Ishikawa (cell line): ENCODE results near the gene CAMK1D.

Source experiments
- CEBPB ChIP-seq: IDR thresholded peaks from 2 replicates; pipeline ENCODE4 v1.6.1; 2012
- CREB1 ChIP-seq: IDR thresholded peaks from 2 replicates; pipeline ENCODE4 v1.6.1; 2012; ENCODE audit warnings: low read depth
- EGR1 ChIP-seq: IDR thresholded peaks from 2 replicates; pipeline ENCODE4 v1.6.1; 2012
- EP300 ChIP-seq: IDR thresholded peaks from 2 replicates; pipeline ENCODE4 v1.6.1; 2012; ENCODE audit warnings: borderline replicate concordance
- FOXM1 ChIP-seq: IDR thresholded peaks from 2 replicates; pipeline ENCODE4 v1.6.1; 2012; ENCODE audit warnings: low read depth, borderline replicate concordance
- MAX ChIP-seq: IDR thresholded peaks from 2 replicates; pipeline ENCODE4 v1.6.1; 2012
- NFIC ChIP-seq: IDR thresholded peaks from 2 replicates; pipeline ENCODE4 v1.6.1; 2012
- RAD21 ChIP-seq: IDR thresholded peaks from 2 replicates; pipeline ENCODE4 v1.6.1; 2012; ENCODE audit warnings: low read depth
- REST ChIP-seq: IDR thresholded peaks from 2 replicates; pipeline ENCODE4 v1.6.1; 2012; ENCODE audit warnings: low read depth, mild to moderate bottlenecking
- TAF1 ChIP-seq: IDR thresholded peaks from 2 replicates; pipeline ENCODE4 v1.6.1; 2012; ENCODE audit warnings: low read depth, mild to moderate bottlenecking
- USF1 ChIP-seq: IDR thresholded peaks from 2 replicates; pipeline ENCODE4 v1.6.1; 2012
- YY1 ChIP-seq: IDR thresholded peaks from 2 replicates; pipeline ENCODE4 v1.6.1; 2012; ENCODE audit warnings: low read depth
- ZBTB7A ChIP-seq: IDR thresholded peaks from 2 replicates; pipeline ENCODE4 v1.6.1; 2012; ENCODE audit warnings: low read depth

- TF ChIP-seq RAD21 = no peak
- TF ChIP-seq REST = no peak
- no peak for TF ChIP-seq ZBTB7A
- no peak for TF ChIP-seq EP300
- no peak for TF ChIP-seq CEBPB
- no peak for TF ChIP-seq TAF1
- TF ChIP-seq USF1 = no peak
- TF ChIP-seq NFIC = no peak
- no peak for TF ChIP-seq CREB1
- no peak for TF ChIP-seq EGR1
- TF ChIP-seq YY1 = no peak
- no peak for TF ChIP-seq FOXM1
- no peak for TF ChIP-seq MAX
Measured at GRCh38 chr10:12749760-12750478, 400.6 kb downstream of the CAMK1D start.
